ENCODE data around the gene RANBP3L.

Gene RANBP3L

DNA sequence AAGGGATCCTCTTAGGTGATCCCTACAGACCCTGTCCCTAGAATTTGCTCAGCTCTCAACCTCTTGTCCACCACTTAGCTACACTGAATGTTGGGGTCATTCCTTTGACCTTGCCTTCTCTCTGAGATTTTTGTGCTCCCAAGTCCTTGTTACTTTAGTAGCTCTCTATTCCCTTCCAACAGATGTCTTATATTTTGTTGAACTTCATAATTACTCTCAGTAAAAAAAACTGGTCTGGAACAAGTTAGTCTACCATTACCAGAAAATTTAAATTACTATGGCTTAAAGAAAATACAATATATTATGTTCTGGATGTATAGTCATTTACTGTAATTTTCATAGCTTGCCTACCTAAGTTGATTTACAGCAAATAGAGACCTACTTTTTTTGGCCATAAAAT is 23.5 kb upstream of the RANBP3L start:
- Histone ChIP-seq H3K4me1 (ENCODE audit: insufficient read depth, insufficient read length) (no peaks in the 10 kb centered on the region), H3K9ac (ENCODE audit: insufficient read length, low read depth) (no peak overlapping the region), H3K27me3 (ENCODE audit: insufficient read depth, insufficient read length) (no peaks in the 10 kb centered on the region), H3K9me3 (ENCODE audit: insufficient read depth, low read length) (no peaks in the 10 kb centered on the region), H3K36me3 (ENCODE audit: insufficient read depth, insufficient read length, low read length) (no peaks in the 10 kb centered on the region), H3K4me3 (ENCODE audit: insufficient read length, low read depth) (no peak overlapping the region)
- TF ChIP-seq YY1 (IDR thresholded peaks at IDR 0.05; ENCODE audit: insufficient read depth, insufficient read length) (no peak), ZNF274 (IDR thresholded peaks at IDR 0.05; ENCODE audit: low read depth, low read length) (no peak), SUZ12 (IDR thresholded peaks at IDR 0.05; ENCODE audit: extremely low read depth, insufficient read depth, insufficient read length) (no peak)
- DNase-seq (ENCODE audit: low read depth, low spot score): no peak

DNA sequence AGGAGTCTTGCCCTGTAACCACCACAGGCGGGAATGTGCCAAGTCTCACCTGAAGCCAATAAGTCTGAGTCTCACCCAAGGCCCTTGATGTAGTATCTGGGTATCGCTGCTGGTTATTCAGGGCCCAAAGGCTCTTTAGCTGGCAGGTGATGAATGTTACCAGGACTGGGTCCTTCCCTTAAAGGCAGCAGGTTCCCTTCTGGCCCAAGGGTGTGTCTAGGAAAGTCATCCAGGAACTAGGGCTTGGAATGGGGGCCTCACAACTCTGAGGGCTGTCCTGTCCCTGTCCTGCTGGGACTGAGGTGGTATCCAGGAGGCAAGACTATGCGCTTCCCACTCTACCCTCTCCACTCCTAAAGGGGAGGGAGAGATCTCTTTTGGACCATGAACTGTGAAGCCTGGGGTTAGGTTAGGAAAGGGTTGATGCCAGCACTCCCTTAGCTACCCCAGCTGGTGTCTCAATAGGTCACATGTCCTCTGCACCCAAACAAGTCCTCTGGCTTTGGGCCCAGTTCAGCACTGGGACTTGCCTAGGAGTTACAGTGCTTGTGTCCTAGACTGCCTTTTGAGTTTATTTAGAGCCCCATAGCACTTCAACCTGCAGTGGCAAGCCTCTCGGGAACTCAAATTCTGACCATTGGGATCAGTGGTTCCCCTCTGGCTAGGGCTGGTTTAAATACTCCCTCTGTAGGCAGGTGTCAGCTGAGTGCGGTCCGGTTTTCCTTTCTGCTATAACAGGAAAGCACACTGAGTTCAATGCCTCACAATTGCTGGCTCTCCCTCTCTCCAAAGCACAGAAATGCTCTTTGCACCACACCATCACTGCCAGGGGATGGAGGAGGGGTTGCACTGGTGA is 22.5 kb upstream of the RANBP3L start:
- H3K4me3 ChIP-seq (ENCODE audit: insufficient read length, low read depth): no peak overlapping the region
- DNase-seq (ENCODE audit: low read depth, low spot score): no peak
- H3K36me3 ChIP-seq (ENCODE audit: insufficient read depth, insufficient read length, low read length): no peaks in the 10 kb centered on the region
- H3K4me1 ChIP-seq (ENCODE audit: insufficient read depth, insufficient read length): no peaks in the 10 kb centered on the region
- H3K9me3 ChIP-seq (ENCODE audit: insufficient read depth, low read length): no peaks in the 10 kb centered on the region
- H3K27me3 ChIP-seq (ENCODE audit: insufficient read depth, insufficient read length): no peaks in the 10 kb centered on the region
- TF ChIP-seq YY1 (IDR thresholded peaks at IDR 0.05; ENCODE audit: insufficient read depth, insufficient read length) (no peak), ZNF274 (IDR thresholded peaks at IDR 0.05; ENCODE audit: low read depth, low read length) (no peak), SUZ12 (IDR thresholded peaks at IDR 0.05; ENCODE audit: extremely low read depth, insufficient read depth, insufficient read length) (no peak)
- no peak overlapping the region for H3K9ac ChIP-seq (ENCODE audit: insufficient read length, low read depth)

DNA sequence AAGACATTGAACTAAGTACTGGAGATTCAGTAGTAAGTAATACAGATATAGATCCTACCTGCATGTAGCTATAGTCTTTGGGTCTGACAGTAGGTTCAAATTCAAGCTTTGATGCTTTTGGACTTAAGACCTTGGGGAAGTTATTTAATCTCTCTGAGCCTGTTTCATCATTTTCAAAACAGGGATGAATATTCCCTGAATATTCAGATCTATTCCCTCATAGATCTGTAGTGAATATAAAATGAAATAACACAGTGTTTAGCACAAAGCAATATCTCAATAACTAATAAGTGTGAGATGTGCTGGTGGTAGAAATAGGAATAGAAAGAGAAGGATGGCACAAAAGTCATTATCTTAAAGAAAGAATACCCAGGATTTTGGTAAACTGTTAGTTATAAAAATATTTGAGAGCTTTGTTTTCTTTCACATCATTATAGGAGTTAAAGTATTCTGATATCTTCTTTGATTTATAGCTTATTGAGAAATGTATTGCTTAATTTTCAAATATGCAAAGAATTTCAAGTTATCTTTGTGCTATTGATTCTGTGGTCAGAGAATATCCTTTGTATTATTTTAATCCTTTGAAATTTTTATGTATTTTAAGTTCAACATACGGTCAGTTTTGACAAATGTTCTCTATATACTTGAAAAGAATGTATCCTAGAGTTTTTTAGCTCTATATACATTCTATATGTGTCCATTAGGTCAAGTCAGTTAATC is 11.4 kb upstream of the RANBP3L start:
- Histone ChIP-seq H3K4me3 (ENCODE audit: insufficient read length, low read depth) (no peak overlapping the region), H3K9me3 (ENCODE audit: insufficient read depth, low read length) (no peaks in the 10 kb centered on the region), H3K27me3 (ENCODE audit: insufficient read depth, insufficient read length) (no peaks in the 10 kb centered on the region), H3K9ac (ENCODE audit: insufficient read length, low read depth) (no peak overlapping the region), H3K4me1 (ENCODE audit: insufficient read depth, insufficient read length) (no peaks in the 10 kb centered on the region), H3K36me3 (ENCODE audit: insufficient read depth, insufficient read length, low read length) (no peaks in the 10 kb centered on the region)
- TF ChIP-seq ZNF274 (IDR thresholded peaks at IDR 0.05; ENCODE audit: low read depth, low read length) (no peak), YY1 (IDR thresholded peaks at IDR 0.05; ENCODE audit: insufficient read depth, insufficient read length) (no peak), SUZ12 (IDR thresholded peaks at IDR 0.05; ENCODE audit: extremely low read depth, insufficient read depth, insufficient read length) (no peak)
- DNase-seq (ENCODE audit: low read depth, low spot score): no peak

DNA sequence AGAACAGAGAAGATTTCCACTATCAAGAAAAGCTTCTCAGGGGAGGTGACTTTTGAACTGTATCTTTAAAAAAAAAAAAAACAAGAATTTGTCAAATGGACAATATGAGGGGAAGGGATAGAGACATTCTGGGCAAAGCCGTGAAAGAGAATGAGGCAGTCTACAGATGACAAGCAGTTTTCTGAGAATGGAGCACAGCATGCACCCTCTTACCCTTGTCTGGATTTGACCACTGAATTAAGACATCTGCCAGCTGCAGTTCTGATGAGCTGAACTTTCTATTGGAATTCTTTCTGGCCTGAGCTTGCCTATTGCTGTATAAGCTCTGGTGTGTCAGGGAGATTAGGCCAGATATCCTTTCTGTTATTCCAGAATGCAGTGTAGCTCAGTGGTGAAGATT is 10.3 kb upstream of the RANBP3L start:
- no peaks in the 10 kb centered on the region for H3K4me1 ChIP-seq (ENCODE audit: insufficient read depth, insufficient read length)
- H3K9ac ChIP-seq (ENCODE audit: insufficient read length, low read depth): no peak overlapping the region
- H3K27me3 ChIP-seq (ENCODE audit: insufficient read depth, insufficient read length): no peaks in the 10 kb centered on the region
- DNase-seq (ENCODE audit: low read depth, low spot score): no peak
- no peak overlapping the region for H3K4me3 ChIP-seq (ENCODE audit: insufficient read length, low read depth)
- H3K9me3 ChIP-seq (ENCODE audit: insufficient read depth, low read length): no peaks in the 10 kb centered on the region
- no peak for TF ChIP-seq YY1 (IDR thresholded peaks at IDR 0.05; ENCODE audit: insufficient read depth, insufficient read length)
- no peak for TF ChIP-seq SUZ12 (IDR thresholded peaks at IDR 0.05; ENCODE audit: extremely low read depth, insufficient read depth, insufficient read length)
- no peak for TF ChIP-seq ZNF274 (IDR thresholded peaks at IDR 0.05; ENCODE audit: low read depth, low read length)
- no peaks in the 10 kb centered on the region for H3K36me3 ChIP-seq (ENCODE audit: insufficient read depth, insufficient read length, low read length)

DNA sequence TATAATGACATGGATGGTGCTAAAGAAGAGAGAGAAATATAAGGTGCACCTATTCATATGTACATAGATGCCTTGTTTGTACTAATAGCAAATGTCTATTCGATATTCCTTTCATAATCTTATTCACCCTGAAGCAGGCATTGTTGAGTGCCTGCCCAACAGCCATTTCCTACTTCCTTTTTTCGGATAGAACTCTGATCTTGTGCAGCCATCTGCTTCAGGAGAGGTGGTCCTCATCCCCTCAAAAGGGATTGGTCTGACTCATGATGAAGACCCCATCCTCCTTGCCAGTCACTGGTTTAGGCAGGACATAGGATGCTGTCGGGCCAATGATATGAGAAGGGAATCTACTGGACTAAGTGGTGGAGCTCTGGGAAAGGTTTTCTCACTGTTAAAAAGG is 8.4 kb upstream of the RANBP3L start:
- no peak for DNase-seq (ENCODE audit: low read depth, low spot score)
- H3K4me1 ChIP-seq (ENCODE audit: insufficient read depth, insufficient read length): no peaks in the 10 kb centered on the region
- TF ChIP-seq ZNF274 (IDR thresholded peaks at IDR 0.05; ENCODE audit: low read depth, low read length) (no peak), YY1 (IDR thresholded peaks at IDR 0.05; ENCODE audit: insufficient read depth, insufficient read length) (no peak), SUZ12 (IDR thresholded peaks at IDR 0.05; ENCODE audit: extremely low read depth, insufficient read depth, insufficient read length) (no peak)

DNA sequence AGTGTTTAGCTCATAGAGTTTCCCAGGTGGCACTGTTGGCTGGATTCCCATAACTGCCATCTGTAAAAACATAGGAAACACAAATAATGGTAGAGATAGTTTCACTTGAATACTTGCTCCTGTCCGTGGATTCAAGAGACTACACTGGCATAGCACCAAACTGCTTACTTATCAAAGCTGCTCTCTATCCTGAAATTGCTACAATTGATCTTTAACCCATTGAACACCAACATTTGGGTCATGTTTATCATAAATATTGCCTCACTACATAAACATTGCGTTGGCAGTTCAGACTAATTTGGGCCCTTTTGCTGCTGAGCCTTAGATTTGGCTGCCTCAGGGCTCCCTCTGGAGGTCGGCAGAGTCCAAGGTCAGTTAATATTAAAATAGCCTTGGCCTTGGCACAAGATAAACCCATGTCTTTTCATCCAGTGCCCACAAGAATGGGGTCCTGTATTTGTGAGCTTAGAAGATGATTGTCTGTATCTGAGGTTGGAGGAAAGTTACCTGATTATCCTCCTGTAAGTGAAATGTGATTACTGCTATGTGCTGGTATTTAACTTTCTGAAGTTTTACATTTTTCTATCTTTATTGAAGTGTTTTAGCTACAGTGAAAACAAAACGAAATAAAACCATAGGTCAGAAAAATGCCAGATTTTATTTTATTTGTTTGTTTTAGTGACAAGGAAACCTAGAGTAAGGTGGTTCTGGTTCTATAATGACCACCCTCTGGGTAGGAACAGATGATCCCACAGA is 4.0 kb upstream of the RANBP3L start:
- no peaks in the 10 kb centered on the region for H3K9me3 ChIP-seq (ENCODE audit: insufficient read depth, low read length)
- DNase-seq (ENCODE audit: low read depth, low spot score): peak; percentile 3
- no peaks in the 10 kb centered on the region for H3K27me3 ChIP-seq (ENCODE audit: insufficient read depth, insufficient read length)
- H3K4me3 ChIP-seq (ENCODE audit: insufficient read length, low read depth): no peak overlapping the region
- no peak overlapping the region for H3K9ac ChIP-seq (ENCODE audit: insufficient read length, low read depth)
- H3K4me1 ChIP-seq (ENCODE audit: insufficient read depth, insufficient read length): no peaks in the 10 kb centered on the region
- no peaks in the 10 kb centered on the region for H3K36me3 ChIP-seq (ENCODE audit: insufficient read depth, insufficient read length, low read length)
- no peak for TF ChIP-seq SUZ12 (IDR thresholded peaks at IDR 0.05; ENCODE audit: extremely low read depth, insufficient read depth, insufficient read length)
- TF ChIP-seq YY1 (IDR thresholded peaks at IDR 0.05; ENCODE audit: insufficient read depth, insufficient read length): no peak
- no peak for TF ChIP-seq ZNF274 (IDR thresholded peaks at IDR 0.05; ENCODE audit: low read depth, low read length)

More for the DNA sequence above, 8.4 kb upstream of the RANBP3L start:
- no peak overlapping the region for H3K4me3 ChIP-seq (ENCODE audit: insufficient read length, low read depth)
- no peak overlapping the region for H3K9ac ChIP-seq (ENCODE audit: insufficient read length, low read depth)
- H3K36me3 ChIP-seq (ENCODE audit: insufficient read depth, insufficient read length, low read length): no peaks in the 10 kb centered on the region
- H3K9me3 ChIP-seq (ENCODE audit: insufficient read depth, low read length): no peaks in the 10 kb centered on the region
- H3K27me3 ChIP-seq (ENCODE audit: insufficient read depth, insufficient read length): no peaks in the 10 kb centered on the region
